BJ (cell line): ENCODE results near the gene NBEA. TPM values are rescaled to one million over a fixed set of nuclear protein-coding genes. Genes with fewer than 3 reads are reported as not detected.

Experiments
- CTCF ChIA-PET: fragments of 350-600 bp; formaldehyde crosslinking; extraction: SDS; loops from one replicate; lab custom pipeline; 2021; ENCODE audit warnings: antibody characterized with exemption, inconsistent platforms; lab: Yijun Ruan, JAX
- POLR2A ChIA-PET: fragments of 300-600 bp; sonication (Branson Sonifier 250); formaldehyde crosslinking; extraction: SDS; loops from one replicate; lab custom pipeline; 2021; ENCODE audit warnings: antibody characterized with exemption; lab: Charles Lee
- DNase-seq: peaks from one replicate; pipeline ENCODE4 v3.0.0-alpha.2; 2011; ENCODE audit warnings: low read depth
- H3K27me3 ChIP-seq: 2 replicates; pipeline ENCODE4 v1.6.0; 2011; ENCODE audit warnings: low read length; ENCODE audit not compliant: control insufficient read depth, insufficient read depth
- H3K36me3 ChIP-seq: 2 replicates; pipeline ENCODE4 v1.5.1; 2011; ENCODE audit warnings: low read length; ENCODE audit not compliant: control insufficient read depth, insufficient read depth
- H3K4me3 ChIP-seq: 2 replicates; pipeline ENCODE4 v1.5.1; 2011; ENCODE audit warnings: low read depth, mild to moderate bottlenecking, control low read depth, low read length
- CTCF ChIP-seq: IDR thresholded peaks from 2 replicates; pipeline ENCODE4 v1.5.1; 2011; ENCODE audit warnings: low read depth, mild to moderate bottlenecking, control low read depth, inconsistent platforms, low read length, moderate library complexity; ENCODE audit not compliant: insufficient read depth
- polyA plus RNA-seq: library from polyadenylated mRNA; depleted of rRNA; stranded (reverse); fragments of >200 nt; gene quantifications from 2 replicates; pipeline ENCODE4 v1.2.3, GENCODE V29; 2011

Gene NBEA
- polyA plus RNA-seq, 1 experiment = 17.8 TPM

DNA sequence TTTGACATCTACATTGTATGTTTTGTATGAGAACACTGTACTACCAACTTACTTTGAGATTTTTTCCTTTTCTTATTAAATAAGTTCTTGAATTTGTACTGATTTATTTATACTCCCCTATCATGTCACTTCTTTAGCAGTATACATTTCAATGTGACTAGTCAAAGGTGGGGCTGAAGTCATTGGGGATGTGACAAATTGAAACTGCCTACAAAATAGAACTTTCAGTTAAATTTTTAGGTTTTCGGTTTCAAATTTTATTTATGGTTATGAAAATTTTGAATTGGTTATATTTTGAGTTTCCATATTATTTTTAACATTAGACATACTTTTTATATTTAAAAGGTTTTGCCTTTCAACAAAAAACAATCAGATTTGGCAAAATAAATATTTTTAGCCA is 221.6 kb downstream of the NBEA start:
- no peak for TF ChIP-seq CTCF
- ChIA-PET CTCF (interaction anchor here (0.6 to 2.1 kb wide), 5 partner anchors 17 to 1364 kb away, joined by 3 to 5 read pairs (median 4); no protein-coding TSS in a partner anchor), POLR2A (no interaction called here)
- Histone ChIP-seq H3K27me3 (no peaks in the 10 kb centered on the region), H3K36me3 (no peaks in the 10 kb centered on the region), H3K4me3 (no peak overlapping the region)
- no peak for DNase-seq

DNA sequence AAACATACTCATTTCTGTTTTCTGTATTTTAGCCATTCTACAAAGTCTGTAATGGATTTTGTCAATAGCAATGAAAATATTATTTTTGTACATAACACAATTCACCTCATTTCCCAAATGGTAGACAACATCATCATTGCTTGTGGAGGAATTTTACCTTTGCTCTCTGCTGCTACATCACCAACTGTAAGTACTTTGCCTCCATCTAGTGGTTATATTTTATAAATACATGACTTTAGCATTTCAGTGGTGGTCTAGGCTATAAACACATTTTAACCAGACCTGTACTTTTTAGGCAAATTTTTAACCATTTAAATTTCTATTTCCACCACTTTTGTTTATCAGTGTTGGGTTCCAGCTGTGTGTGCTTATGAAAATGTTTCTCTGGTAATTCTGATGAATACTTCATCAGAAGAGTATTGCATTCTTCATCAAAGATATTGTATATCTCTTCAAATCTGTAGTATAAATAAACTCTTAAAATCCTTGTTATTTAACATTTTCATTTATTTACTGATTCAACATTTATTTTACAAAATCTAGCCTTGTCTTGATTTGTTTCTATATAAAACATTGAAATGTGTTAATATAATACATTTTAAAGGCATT is 222.4 kb downstream of the NBEA start:
- no peaks in the 10 kb centered on the region for H3K27me3 ChIP-seq
- no peak overlapping the region for H3K4me3 ChIP-seq
- CTCF ChIA-PET = interaction anchor here (0.6 to 2.1 kb wide), 9 partner anchors 15 to 1617 kb away, joined by 3 to 5 read pairs (median 4); no protein-coding TSS in a partner anchor
- POLR2A ChIA-PET = no interaction called here
- no peak for DNase-seq
- no peaks in the 10 kb centered on the region for H3K36me3 ChIP-seq
- TF ChIP-seq CTCF = peak; percentile 59

- Histone ChIP-seq H3K4me3 (no peak overlapping the region), H3K27me3 (no peaks in the 10 kb centered on the region), H3K36me3 (no peaks in the 10 kb centered on the region)
- no peak for TF ChIP-seq CTCF
- ChIA-PET CTCF (interaction anchor here (0.5 to 2.1 kb wide), 8 partner anchors 14 to 1618 kb away, joined by 3 to 5 read pairs (median 4); no protein-coding TSS in a partner anchor), POLR2A (no interaction called here)
- DNase-seq = no peak
These were observed 223.1 kb downstream of the NBEA start for GRCh38 chr13:35165205-35165604.

DNA sequence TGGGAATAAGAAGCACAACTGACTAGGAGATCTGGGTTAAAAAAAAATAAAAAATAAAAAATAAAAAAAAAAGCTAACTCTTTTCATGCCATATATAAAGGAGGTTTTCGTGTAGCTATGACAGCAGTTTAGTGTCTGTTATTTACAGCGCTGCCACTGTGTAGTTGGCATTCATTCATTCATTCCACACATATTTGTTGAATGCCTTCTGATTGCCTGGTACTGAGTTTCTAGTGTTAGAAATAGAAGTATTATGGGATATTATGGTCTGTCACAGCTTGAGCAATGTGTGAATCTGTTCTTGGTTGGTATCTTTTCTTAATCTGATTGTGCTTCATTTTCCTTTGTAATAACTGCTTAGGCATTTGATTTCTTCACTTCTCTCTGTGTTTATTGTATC is 237.4 kb downstream of the NBEA start:
- CTCF ChIA-PET = interaction anchor here (0.7 to 1.3 kb wide), 6 partner anchors 8 to 639 kb away, joined by 3 to 6 read pairs (median 4); no protein-coding TSS in a partner anchor
- no peak for DNase-seq
- Histone ChIP-seq H3K27me3 (no peaks in the 10 kb centered on the region), H3K4me3 (no peak overlapping the region), H3K36me3 (no peaks in the 10 kb centered on the region)
- no peak for TF ChIP-seq CTCF
- POLR2A ChIA-PET = interaction anchor here (0.6 to 0.9 kb wide), 3 partner anchors 415 to 1550 kb away, joined by 3 read pairs; no protein-coding TSS in a partner anchor

DNA sequence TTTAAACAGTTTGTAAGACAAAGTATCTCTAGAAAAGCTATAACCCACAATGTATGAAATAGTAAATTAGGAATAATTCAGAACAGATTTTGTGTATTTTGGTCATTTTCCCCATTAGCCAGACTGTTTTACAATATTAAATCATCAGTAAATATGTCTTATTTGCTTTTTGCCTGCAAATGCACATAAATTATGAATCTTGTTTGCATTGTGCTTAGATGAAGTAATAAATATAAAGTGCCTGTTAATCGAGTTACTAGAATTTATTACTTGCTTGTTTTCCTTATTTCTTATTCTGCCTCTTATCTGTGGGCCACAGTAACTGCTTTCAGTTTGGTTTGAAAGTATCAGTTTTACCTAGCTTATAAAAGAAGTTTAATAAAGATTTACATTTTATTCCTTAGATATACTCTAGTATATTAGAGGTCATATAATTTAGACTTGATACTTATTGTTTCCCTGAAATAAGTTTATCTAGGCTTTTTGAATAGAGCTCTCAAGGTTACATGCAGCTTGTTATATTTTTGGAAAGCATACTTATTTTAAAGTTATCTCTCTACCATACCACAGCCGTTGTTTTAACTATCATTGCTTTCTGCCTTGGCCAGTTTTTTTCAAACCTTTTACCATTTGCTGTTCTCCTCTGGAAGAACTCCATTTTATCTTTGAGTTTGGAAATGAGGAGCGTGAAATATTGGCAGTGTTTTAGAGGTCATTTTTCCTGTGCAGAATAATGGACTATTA is 238.0 kb downstream of the NBEA start:
- Histone ChIP-seq H3K36me3 (no peaks in the 10 kb centered on the region), H3K27me3 (no peaks in the 10 kb centered on the region), H3K4me3 (no peak overlapping the region)
- no peak for TF ChIP-seq CTCF
- POLR2A ChIA-PET = interaction anchor here (0.6 kb wide), 2 partner anchors 415 to 1551 kb away, joined by 3 read pairs; no protein-coding TSS in a partner anchor
- CTCF ChIA-PET = interaction anchor here (0.7 to 1.3 kb wide), 5 partner anchors 9 to 533 kb away, joined by 3 to 4 read pairs (median 3); no protein-coding TSS in a partner anchor
- DNase-seq = no peak
